Measurements from ENCODE around the gene GRIA1.

GRCh38 chr5:153712946-153713345, 222.5 kb downstream of the GRIA1 start:
- TF ChIP-seq TEAD4 (IDR thresholded peaks at IDR 0.05) (no peak), TAF1 (IDR thresholded peaks at IDR 0.05; ENCODE audit: low read depth) (no peak), TCF12 (IDR thresholded peaks at IDR 0.05; ENCODE audit: low read depth) (no peak), REST (IDR thresholded peaks at IDR 0.05; ENCODE audit: low read depth) (no peak), MAX (IDR thresholded peaks at IDR 0.05) (no peak), NFIC (IDR thresholded peaks at IDR 0.05) (no peak)
